IPS-11a (cell line): ENCODE data around the gene CLNK.

Experiments used
- H3K4me3 ChIP-seq: one replicate; pipeline ENCODE4 v1.5.1; 2013; ENCODE audit warnings: low read depth, low read length, control low read depth

CLNK gene

DNA sequence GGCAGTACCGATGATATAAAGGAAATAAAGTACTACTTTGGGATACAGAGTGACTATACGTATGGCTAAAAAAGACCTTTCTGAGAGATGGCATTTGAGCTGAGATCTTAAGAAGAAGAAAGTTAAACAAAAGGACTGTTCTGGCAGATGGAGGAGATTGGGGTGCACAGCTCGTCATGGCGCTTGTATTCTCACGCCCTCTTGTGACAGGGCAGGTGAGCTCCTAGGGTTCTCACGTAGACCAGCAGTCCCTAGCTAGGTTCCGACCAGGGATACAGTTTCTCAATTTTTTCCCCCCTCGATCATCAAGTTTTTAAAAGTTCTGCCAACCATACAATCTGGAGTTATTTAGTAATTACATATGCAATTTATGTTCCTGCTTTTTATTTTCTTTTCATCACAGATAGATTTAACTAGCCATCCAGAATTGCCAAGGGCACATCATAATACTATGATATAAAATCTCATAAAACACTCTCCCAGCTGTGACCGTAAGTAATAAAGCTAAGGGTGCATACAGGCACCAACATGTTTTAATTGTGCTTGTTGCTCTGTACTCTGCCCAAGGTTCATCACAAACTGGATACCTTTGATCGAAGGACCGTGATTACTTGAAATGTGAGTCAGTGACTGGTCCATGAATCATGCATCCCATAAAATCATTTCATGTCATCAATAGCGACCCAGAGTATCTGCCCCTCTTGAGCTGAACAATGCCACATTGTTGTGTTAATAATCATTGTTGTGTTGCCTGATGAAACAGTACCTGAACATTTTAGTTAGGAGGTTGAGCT lies 157.9 kb downstream of the CLNK start:
- H3K4me3 ChIP-seq: no peak overlapping the region

DNA sequence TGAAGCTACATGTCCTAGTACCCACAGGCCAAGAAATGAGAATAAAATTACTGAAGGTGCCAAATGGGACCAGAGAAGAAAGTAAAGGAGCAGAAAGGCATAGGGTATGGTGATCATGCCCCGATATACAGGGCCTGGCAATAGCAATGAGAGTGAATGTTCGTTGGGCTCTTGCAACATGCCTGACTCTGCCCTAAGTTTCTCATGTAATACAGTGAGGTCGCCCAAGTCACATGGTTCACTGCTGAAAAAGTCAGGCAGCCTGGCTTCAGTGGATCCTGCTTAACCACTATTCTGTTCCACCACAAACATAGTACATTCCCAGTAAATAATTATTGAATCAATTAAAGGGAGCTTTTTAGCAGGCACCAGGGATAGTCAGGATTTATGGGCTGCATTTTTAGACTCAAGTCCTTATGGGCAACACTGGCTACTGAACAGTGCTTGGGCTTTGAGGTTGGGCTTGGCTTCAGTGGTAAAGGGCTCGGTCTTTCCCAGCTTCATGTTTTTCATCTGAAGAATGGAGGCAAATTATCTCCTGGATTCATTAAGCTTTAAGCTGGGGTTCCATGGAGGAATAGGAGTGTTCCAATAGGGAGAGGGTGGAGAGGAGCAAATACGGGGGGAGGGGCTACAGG lies 160.3 kb downstream of the CLNK start:
- H3K4me3 ChIP-seq: no peak overlapping the region

DNA sequence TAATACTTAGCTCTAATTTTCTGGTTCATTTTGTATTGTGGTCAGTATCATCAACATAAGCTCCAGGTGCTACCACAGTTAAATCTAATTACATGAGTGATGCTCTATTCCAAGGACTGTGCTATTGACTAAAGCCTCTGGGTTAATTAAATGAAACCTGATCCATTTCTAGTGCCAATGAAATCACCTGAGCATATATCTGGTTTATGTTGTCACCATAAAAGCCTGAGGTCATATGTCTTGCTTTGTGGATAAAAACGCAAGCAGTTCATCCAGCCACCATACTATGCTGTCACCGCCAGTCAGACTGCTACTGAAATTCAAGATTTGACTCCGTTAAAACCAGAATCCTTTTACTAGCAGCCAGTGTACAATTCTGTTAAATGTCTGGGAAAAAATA lies 163.1 kb downstream of the CLNK start:
- H3K4me3 ChIP-seq: no peak overlapping the region

DNA sequence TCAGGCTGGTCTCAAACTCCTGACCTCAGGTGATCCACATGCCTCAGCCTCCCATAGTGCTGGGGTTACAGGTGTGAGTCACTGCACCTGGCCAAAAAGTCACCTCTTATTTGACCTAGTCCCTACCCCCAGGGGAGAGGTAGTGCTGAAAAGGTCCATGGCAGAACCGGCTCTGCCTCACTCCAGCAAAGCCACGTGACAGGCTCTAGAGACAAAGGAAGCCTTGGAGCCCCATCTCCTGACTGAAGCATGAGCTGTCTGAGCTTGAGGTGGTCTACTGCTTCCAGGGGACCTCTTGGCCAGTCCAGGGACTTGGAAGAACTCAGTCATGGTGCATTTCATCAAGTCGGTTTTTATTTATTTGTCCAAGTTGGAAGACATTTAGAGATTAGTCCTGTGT lies 174.8 kb downstream of the CLNK start:
- H3K4me3 ChIP-seq: no peak overlapping the region

DNA sequence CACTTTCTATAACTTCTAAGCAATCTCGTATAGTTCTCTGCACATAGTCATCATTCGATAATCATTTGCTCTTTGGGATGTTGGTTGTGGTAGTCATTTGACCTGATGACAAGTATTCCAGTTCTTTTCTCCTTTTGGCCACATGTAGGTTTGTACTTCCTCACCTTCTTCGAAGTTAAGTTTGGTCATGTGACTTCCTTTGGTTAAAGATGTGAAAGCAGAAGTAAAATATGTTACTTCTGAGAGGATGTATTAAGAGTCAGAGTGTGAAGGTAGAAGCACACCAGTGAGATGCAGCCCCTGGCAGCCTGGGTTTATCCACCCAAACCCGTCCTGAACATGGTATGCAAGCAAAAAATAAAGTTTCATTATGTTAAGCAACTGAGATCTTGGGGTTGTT lies 178.5 kb downstream of the CLNK start:
- no peak overlapping the region for H3K4me3 ChIP-seq

DNA sequence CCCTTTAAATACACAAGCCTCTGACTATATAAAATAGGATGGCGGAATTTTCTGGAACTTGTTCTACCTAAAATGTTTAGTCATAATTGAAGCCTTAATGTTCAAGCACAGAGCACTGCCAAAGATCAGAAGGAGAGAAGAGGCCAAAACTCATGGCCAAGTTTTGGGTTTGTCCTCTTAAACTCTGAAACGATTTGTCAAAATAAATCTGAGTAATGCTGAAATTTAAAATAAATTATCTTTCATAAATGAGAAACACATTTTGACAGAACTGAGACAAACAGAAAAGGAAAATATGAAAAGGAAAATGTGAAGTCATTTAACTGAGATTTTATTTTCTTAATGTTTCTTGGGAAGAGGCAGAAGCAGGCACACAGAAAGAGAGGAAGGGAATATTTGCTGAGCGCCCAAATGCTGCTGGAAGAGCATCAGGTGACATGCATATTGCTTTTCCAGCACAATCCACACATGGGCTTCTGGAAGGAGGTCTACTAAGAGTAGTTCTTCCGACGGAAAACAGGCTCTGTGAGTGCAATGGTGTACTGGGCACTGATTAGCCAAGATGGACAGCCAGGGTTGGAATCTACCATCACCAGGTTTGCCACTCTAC lies 179.9 kb downstream of the CLNK start:
- no peak overlapping the region for H3K4me3 ChIP-seq

DNA sequence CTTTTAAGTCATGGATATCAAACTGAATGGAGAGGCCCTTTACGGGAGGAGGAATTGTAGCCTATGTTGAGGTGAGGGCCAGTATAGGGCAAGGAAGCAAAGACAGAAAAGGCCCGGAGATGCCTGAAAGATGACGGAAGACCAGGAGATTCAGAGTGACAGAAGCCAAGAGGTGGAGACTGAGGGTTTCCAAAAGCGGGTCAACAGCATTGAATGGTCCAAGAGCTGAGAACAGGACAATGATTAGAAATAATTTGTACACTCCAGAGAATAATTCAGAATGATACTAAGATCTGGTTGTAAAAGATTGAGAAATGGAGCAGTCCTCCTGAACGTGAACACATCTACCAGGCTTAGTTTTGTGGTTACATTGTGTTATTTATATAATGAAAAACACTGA lies 181.9 kb downstream of the CLNK start:
- H3K4me3 ChIP-seq: no peak overlapping the region

DNA sequence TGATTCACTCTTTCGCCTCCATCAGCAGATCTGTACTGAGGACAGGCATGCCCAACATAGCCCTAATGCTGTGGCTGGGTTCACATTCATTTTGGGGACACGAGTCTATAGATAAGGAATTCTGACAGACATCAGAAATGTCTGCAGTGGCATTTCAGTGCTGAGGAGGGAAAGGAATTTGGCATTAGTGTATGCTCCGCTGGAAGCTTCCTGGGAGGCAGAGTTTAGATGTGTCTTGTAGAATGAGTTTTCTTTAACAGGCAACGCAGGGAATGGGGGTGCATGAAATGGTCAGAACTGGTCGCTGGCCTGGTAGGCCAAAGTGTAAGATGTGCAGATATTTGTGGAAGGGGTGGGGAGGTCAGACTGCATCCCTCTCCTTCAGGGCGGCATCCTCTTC lies 183.8 kb downstream of the CLNK start:
- no peak overlapping the region for H3K4me3 ChIP-seq

DNA sequence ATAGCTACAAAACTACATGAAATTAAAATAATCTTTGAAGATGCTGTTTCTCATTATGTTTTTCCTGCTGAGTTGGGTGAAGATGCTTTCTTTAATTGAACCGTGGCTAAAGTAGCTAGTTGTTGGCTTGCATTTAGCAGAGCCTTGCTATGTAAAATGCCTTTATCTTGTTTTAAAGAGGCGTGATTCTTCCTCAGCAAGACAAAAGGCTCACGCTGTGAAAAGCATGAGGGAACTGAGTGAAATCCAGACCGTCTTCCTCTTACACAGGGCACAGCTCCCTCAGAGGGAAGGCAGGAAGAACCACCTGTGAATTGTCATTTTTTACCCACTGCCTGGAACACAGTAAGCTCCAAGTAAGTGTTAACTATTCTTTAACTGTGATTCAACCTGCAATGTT lies 188.4 kb downstream of the CLNK start:
- H3K4me3 ChIP-seq: no peak overlapping the region

DNA sequence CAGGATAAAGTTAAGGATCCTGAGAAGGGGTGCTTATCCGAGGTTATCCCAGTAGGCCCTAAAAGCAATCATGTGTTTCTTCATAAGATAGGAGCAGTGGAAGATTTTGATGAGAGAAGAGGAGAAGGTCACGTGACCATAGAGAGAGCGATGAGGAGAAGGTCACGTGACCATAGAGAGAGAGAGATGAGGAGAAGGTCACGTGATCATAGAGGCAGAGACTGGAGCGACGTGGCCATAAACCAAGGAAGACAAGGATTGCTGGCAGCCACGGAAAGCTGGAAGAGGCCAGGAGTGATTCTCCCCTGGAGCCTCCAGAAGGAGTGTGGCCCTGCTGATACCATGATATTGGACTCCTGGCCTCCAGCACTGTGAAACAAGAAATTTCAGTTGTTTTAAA lies 188.9 kb downstream of the CLNK start:
- H3K4me3 ChIP-seq: no peak overlapping the region

DNA sequence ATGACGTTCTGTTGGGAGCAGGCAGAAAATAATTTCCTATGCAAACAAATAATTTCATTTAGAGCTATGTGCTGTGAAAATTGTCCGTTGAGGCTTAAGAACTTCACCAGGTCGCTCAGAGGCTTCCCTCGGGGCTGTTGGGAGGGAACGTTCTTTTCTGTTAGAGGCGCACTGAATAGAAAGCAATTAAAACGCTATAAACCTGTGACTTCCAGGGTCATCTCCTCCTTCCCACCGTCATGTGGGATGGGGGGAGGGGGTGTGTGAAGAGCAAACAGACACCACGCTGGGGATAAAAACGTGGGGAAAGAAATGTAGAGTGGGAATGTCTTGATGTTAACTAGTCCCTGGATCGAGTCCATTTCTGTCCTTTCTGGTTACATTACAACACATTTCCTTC lies 192.1 kb downstream of the CLNK start:
- H3K4me3 ChIP-seq: no peak overlapping the region

DNA sequence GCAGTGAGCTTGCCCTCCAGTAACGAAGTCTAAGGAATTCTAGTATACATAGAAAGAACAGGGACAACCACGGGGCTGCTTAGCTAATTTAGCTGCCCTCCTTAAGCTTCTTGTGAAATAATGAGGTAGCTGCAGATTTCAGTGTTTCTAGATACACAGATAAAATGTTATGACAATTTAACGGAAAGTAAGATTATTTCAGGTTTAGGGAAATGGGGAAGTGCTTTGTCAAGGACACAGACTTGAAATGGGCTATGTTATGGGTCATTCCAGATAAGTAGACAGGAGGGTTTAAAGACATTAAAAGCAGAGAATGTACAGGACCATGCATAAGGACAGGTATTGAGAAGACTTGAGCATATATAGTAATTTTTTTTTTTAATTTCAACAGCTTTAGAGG lies 193.2 kb downstream of the CLNK start:
- H3K4me3 ChIP-seq: no peak overlapping the region

DNA sequence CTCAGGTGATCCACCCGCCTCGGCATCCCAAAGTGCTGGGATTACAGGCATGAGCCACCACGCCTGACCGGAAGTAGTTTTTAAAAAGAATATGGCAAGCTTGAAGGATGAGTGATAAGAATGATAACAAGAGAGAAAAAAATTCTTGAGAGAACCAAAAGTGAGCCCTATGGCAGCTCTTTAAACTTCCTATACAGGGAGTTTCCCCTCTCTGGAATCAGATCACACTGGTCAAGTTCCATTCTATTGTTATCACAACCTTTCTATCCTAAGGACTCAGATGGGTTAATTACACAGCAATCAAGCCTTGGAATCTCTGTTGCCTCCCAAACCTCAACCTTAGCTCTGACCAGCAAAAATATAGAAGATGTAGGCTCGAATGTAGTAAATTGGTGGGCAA lies 193.6 kb downstream of the CLNK start:
- H3K4me3 ChIP-seq: no peak overlapping the region

DNA sequence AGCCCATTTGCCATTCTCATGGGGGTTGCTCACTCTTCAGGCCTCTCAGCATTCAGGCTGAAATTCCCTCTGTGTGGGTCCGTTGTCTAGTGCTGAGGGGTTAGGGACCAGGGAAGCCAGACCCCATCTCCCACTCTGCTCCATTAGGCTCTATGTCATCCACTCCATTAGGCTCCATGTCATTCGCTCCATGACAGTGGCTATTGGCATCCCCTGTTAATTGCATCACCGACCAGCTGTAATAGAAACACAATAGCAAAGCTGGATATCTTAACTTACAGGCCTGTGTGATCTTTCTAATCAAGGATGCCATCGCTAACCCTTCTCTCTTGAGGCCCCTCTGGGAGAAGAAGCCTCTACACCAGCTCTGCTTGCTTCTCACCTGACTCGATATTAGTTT lies 201.7 kb downstream of the CLNK start:
- no peak overlapping the region for H3K4me3 ChIP-seq

DNA sequence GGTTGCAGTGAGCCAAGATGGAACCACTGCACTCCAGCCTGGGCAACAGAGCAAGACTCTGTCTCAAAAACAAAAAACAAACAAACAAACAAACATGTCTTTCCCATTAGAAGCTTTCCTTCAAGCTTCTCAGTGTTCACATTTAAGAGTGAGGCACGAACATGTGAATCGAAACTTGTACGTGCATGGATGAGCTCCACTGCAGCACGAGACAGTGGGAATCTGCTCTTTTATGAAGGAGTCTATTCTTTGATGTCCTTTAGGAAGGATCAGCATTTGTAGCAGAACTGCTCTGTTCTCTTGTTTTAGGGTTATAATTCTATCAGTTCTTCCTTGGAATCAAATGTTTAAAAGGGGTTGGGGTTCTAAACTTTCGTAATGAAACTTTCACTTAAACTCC lies 204.0 kb downstream of the CLNK start:
- H3K4me3 ChIP-seq: no peak overlapping the region

DNA sequence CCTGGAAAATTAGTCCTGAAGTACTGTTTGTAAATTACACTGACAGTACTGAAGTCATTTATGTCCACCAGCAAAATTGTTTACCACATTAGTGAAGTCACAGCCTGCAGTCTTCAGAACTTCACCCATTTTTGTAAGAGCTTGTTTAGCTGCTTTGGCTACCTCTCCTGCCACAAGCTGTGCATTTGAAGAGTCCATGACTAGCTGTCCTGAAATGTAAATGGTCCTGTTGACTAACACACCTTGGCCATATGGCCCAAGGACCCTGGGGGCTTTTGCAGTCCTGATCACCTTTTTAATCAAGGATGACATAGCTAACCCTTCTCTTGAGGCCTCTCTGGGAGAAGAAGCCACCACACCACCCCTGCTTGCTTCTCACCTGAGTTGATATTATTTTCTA lies 205.9 kb downstream of the CLNK start:
- H3K4me3 ChIP-seq: no peak overlapping the region

DNA sequence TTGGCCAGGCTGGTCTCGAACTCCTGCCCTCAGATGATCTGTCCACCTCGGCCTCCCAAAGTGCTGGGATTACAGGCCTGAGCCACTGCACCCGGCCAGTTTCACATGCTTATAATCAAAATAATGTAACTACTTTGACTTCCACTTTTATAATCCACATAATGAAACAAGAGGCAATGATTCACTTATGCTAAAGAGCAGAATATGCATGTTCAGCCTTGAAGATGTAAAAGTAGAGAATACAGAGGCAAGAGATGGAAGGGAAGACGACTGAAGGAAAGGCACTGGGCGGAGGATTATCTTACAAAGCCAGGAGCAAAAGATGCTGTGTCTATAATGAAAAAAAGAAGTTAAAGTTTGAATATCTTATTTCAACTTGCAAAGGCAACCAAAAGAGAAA lies 214.1 kb downstream of the CLNK start:
- H3K4me3 ChIP-seq: no peak overlapping the region

DNA sequence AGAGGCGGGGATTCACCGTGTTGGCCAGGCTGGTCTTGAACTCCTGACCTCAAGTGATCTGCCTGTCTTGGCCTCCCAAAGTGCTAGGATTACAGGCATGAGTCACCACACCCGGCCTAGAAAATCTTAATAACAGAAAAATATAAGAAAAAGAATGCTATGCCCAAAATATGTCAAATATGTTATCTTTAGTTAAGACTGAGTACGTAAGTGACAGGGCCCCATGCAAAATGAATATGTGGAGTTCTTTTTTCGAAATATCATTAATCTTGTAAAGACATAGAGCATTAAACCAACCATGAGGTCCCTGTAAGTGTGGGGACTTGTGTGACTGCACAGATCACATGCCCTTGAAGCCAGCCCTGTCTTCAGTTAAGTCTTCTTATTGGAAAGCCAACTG lies 218.4 kb downstream of the CLNK start:
- H3K4me3 ChIP-seq: no peak overlapping the region

DNA sequence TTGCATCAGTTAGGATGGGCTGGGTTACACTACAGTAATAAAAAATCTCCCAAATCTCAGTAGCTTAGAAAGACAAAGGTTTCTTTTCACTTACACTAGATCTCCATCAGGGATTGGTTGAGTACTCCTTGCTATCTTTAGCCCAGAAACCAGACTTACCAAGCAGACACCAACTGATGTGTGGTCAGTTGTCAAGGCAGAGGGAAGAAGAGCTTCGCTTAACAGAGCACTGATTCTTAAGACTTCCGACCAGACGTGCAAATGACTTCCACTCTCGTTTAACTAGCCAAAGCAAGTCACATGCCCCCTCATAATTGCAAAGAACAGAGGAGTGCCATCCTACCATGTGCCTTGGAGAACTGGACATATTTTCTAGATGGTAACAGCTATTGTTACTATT lies 221.7 kb downstream of the CLNK start:
- H3K4me3 ChIP-seq: no peak overlapping the region

DNA sequence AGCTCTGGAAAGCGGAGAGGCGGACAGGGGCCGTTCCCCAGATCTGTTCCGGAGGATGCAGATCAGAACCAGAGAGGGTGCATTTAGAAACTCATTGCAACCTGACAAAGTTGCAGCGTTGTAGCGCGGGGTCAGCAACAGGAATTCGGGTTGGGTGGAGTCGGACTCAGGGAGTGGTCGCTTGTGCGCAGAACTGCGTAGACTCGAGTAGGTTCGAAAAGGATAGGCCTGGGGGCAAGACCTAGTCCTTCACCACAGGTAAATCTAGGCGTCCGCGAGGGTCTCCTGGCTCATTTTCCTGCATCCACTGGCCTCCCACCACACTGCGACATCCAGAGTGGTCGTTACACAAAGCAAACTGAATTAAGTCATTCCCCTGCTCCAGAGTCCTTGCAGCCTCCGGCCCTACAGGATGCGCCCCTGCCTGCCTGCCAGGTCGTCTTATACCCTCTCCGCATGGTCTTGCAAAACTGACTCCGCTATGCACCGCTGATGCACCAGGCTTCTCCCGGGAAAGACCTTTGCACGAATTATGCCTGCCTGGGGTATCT lies 222.6 kb downstream of the CLNK start:
- peak overlapping the region; percentile 51 for H3K4me3 ChIP-seq

DNA sequence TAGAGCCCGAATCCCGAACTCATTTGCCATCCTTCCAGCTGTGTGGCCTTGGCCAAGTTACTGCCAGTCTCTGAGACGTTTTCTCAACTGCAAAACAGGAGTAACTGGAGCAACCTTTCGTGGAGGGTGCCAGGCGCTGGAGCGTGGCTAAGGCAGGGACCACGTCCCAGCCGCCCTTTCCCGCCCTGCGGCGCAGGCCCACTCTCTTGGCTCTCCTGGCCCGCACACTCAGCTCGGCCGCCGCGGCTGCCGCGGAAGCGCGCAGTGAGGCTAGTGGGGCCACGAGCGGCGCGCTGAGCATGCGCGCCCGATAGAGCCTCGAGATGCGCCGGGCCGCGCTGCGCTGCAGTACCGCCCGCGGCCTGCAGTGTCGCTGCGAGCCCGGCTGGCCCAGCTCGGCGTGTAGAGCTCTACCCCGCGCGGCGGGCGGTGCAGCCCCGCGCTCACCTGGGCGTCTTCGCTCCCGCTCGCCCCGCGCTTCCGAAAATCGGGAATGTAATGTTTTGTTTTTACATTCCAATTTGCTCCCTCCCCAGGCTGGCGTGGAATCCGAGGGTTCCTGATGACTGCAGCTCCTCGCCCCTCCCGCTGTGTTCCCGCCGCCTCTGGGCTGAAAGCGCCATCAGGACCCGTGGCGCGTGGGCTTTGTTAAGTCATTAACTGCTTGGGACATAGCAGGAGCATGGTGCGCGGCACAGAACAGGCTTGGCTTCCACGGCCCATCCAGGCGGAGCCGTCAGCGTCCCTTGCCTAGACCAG lies 223.3 kb downstream of the CLNK start:
- H3K4me3 ChIP-seq: peak overlapping the region; percentile 51
